Measurements from ENCODE around the gene ZCCHC18. TPM values are rescaled to one million over a fixed set of nuclear protein-coding genes. Genes with fewer than 3 reads are reported as not detected.
A peak's percentile ranks its signal among the peaks of the same experiment; 100 is the strongest.
"Not testable (repeated sequence)": the region's sequence is repeated elsewhere in the genome, so short reads cannot be mapped to it uniquely, and the experiment has no call there.

Gene ZCCHC18
- 0.94 and 1.2 TPM in 2 replicates for total RNA-seq (2014; rRNA removed; shearing (Covaris generic))
- 1.2 TPM in 2 replicates for polyA plus RNA-seq (2015; cell fraction: cytosol; rRNA removed)
- 1.5 and 4.1 TPM in 2 replicates for polyA plus RNA-seq (2015; cell fraction: nucleus; rRNA removed)

- DNase-seq (ENCODE audit: low read depth), result peak; percentile 68
Measured at GRCh38 chrX:104112326-104112951, at the start of gene ZCCHC18. Gene ZCCHC18 (plus strand): TSS chrX:104112523. CDS start chrX:104114112, 1,589 bp downstream.

- not testable (repeated sequence) for DNase-seq (ENCODE audit: low read depth)
Measured at GRCh38 chrX:104062636-104063035, 49.7 kb upstream of the ZCCHC18 start.

DNA sequence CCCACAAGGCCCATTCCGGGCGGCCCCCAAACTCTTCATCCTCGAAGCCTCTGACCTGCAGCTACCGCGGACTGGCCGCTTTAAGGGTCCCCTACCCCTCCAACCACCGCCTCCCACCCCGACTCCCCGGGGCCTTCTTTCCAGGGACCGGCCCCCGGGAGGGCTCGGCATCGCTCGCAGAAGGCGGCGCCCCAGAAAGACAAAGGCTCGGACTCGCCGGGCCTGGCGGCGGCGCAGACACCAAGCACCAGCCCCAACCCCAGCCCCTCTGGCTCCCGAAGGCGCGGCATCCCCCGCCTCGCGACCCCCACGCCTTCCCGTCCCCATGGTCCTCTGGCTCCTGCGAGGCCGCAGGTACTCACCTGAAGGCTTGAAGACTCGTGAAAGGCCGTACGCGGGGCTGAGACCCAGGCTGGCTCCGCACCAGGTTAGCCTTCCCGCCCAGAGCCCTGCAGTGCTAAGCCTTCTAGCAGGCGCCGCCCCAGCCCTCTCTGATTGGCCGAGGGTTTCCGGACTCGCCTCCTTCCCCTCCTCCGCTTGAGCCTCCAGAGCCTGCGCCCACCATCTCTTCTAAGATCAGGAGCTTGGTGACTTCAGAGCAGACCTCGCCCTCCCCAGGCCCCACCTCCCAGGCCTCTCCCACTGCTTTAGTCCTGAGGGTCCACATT lies 36.4 kb upstream of the ZCCHC18 start, which contains the start of gene TMSB15C:
TMSB15C (minus strand) TSS at position 459 of the 668 bp plus-strand sequence.
- not testable (repeated sequence) for DNase-seq (ENCODE audit: low read depth)

GRCh38 chrX:104077854-104078253 lies 34.5 kb upstream of the ZCCHC18 start:
- DNase-seq (ENCODE audit: low read depth), result not testable (repeated sequence)

DNA sequence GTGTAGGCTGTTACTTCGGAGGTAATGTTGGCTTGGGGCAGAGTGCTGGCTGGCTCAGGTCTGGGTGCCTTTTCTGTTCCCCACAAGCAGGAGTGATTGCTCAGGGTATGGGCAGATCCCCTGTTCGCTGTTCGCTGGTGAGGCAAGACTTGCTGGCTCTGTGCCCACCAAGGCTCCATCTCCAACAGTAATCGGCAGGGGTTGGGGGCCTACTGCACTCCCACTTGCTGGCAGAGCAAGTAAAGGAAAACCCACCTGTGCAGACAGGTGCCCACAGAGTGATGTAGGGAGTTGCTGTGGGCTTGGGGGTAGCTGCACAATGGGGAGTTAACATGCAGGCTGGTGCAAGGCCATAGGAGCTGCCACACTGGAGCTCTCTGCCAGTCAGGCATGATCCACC lies 28.3 kb upstream of the ZCCHC18 start:
- DNase-seq (ENCODE audit: low read depth), result no peak

DNA sequence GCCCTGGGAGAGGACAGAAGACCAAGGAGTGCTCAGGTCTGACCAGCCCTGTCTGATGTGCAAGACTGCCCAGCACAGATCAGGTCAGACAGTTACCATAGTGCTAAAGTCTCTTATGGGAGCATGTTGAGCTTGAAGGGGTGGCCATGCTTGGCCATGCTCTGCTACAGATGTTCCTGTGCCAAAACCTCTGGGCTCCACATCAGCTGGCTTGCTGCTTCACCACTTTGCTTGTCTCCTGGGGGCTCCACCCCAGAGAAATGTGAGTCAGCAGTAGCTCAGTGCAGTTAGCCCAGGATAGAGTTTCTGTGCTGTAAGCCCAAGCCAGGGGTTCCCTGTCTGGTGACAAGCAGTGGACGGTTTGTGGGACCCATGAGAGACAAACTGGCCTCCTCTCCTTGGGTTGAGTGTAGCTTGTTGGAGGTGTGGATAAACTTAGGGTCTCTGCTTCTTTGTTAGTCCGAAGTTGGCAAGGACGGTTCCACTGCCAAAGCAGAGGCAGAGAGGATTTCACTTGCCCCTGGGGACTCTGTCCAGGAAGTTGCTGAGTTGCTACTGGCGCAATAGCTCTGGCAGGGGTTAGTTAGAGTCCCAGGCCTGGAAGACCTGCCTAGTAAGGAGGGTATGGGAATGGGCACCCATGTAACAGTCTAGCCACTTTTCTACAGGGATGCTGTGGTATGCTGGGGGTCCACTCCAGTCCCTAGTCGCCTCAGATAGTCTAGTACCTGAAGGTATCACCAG lies 27.6 kb upstream of the ZCCHC18 start:
- no peak for DNase-seq (ENCODE audit: low read depth)

DNA sequence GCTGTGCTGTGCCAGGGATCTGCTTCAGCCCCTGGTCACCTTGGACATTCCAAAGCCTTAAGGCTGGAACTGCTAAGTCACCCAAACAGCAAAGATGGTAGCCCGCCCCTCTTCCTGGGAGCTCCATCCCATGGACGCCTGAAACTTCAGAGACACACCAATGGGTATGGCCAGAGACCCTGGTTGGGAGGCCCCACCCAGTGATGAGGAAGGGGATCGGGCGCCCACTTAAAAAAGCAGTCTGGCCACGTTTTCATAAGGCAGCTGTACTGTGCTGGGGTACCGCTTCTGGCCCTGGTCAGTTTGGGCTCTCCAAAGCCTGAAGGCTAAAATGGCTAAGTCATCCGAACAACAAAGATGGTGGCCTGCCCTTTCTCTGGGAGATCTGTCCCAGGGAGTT lies 26.8 kb upstream of the ZCCHC18 start:
- no peak for DNase-seq (ENCODE audit: low read depth)

- DNase-seq (ENCODE audit: low read depth), result no peak
Measured at GRCh38 chrX:104085919-104086318, 26.4 kb upstream of the ZCCHC18 start.

- DNase-seq (ENCODE audit: low read depth), result peak; percentile 46
Measured at GRCh38 chrX:104098151-104098808, 14.0 kb upstream of the ZCCHC18 start.

- no peak for DNase-seq (ENCODE audit: low read depth)
Measured at GRCh38 chrX:104098919-104099318, 13.4 kb upstream of the ZCCHC18 start.

GRCh38 chrX:104104676-104105075 lies 7.6 kb upstream of the ZCCHC18 start:
- no peak for DNase-seq (ENCODE audit: low read depth)

GRCh38 chrX:104105330-104106262 lies 6.7 kb upstream of the ZCCHC18 start:
- no peak for DNase-seq (ENCODE audit: low read depth)

DNA sequence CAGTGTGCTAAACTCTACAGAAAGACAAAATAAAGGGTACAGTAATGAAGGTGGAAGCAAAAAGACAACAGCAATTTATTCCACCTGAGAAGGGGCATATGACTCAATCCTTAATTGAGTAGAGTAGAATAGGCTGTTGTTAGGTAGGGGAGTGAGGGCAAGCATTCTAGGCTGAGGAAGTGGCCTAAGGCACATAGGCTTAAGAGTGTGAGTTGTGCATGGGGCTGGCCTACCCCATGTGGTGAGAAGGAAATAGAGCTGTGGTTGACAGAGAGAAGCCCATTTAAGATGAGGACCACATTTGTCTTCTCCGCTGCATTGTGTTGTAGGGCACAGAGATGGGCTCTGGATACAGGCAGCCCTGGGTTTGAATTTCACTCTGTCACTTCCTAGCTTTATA lies 3.4 kb upstream of the ZCCHC18 start:
- DNase-seq (ENCODE audit: low read depth), result no peak

DNA sequence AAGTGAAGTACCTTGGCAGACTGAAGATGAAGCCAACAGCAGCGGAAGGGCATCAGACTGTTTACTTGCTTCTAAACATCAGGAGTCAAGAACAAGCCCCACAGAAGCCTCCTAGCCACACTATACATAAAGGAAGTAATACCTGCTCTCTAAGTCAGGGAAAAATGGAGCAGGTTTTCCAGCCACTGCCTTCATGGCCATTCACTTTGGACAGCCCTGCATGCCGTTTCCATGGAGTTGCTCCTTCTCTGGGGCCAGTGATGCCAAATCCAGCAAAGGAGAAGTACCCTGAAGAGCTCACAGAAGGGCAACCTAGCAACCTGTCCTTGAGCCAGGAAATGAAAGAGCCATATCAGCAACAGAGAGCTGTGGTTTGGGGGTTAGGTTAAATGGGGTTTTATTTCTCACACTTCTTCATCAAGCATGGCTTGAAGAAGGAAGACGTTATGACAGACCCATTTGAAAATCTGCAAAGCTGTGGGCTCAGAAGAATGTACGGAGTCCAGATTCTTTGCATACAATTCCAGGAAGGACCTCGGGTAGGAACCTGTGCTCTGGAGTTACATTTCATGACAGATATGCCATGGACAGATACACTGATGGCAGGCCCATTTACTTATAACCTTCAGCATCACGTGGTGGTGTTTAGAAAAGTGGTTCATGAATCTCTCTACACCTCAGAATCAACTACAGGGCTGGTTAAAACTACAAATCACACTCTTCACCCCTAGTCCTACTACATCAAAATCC lies 1.7 kb upstream of the ZCCHC18 start:
- DNase-seq (ENCODE audit: low read depth), result not testable (repeated sequence)

DNA sequence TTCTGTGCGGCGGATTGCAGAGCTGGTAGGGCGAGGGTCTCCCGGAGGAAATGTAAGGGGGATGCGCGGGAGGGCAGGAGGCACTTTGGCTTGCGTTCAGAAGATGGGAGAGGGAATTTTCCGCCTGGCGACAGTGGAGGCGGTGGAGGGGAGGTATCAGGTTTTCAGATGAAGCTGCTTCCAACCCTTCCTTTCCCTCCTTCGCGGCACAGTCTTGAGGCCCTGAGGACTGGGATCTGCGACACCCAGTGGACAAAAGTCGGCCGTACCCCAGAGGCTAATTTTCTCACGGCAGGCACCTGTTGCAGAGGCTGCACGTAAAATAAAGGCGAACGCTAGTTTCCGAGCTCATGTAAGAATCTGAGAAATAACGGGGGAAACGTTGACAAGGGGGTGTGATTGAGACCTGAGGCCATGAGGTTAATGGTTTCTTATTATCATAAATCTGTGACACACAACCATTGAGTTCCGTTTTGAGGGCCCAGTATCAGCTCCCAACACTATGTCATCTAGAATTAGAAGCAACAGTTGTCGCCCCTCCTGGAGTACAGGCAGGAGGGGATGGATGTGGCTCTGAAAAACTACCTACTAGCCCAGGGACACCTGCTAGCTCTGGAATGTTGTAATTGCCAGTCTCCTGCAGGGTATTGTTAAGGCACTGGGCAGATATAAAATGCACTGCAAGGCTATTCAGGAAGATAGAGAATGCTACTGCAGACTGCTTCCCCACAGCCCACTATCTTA lies 1.1 kb downstream of the ZCCHC18 start:
- DNase-seq (ENCODE audit: low read depth), result peak; percentile 61

DNA sequence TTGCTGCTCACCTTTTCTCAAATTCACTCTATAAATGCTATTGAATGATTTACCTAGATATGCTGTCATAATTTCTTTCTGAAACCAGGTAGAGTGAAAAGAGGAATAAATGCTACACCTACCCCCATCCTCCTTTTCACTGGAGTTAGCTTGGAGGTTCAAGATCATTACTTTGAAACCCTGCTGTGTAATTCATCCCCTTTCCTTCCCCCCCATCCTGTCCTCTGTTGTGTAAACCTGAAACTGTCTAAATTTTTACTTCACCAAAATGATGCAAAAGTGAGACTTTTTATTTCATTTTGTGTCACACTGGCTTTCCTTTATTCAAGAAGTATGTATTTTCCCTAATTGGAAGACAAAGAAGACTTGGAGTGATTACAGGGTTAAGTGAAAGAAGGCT lies 5.4 kb downstream of the ZCCHC18 start:
- DNase-seq (ENCODE audit: low read depth), result no peak

DNA sequence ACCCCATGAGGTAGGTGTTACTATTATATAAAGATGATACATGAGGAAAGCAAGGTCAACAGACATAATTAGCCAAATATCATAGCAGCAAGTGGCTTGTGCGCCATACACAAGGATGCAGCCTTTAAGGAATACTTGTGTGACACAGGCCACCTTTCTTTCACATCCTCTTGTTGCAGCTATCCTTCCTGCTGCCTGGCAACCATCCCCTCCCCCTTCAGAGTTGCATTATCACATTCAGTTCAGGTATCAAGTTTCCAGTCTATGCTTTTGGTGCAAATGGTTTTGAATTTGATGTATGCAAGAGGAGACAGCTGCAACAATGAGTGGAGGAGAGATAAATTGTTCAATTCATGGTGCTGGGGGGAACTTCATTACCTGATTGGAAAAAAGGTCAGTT lies 6.4 kb downstream of the ZCCHC18 start:
- no peak for DNase-seq (ENCODE audit: low read depth)

DNA sequence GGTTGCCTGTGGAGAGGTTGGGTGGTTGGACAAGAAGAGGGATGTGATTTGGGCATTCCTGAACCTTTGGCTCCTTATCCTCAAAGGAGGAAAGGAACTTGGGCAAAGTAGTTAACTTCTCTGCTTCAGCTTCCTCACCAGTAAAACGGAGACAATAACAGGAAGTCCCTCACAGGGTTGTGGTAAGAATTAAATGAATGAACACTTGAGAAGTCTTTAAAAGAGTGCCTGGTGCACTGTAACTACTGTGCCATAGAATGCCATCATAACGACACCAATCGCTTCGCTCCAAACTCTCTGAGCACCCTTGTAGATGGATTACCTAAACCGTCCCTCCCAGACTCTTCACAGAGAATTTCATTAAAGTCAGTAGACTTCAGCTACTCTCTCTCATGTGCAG lies 10.5 kb downstream of the ZCCHC18 start:
- DNase-seq (ENCODE audit: low read depth), result no peak

GRCh38 chrX:104126856-104127255 lies 14.5 kb downstream of the ZCCHC18 start:
- DNase-seq (ENCODE audit: low read depth), result no peak

All from HT1080 (cell line).